ENCODE data around the gene DNPEP. TPM values are rescaled to one million over a fixed set of nuclear protein-coding genes. Genes with fewer than 3 reads are reported as not detected.
A peak's percentile ranks its signal among the peaks of the same experiment; 100 is the strongest.

Gene DNPEP
- total RNA-seq, 1 donor from 2014 or later = 49.6 TPM

- DNase-seq (ENCODE audit: low spot score) = no peak
- H3K27me3 Mint-ChIP-seq (ENCODE audit: unreplicated experiment) = peaks cover 17% of the 10 kb centered on the region
- no peak within 1 kb of the TSS for H3K27ac Mint-ChIP-seq (ENCODE audit: unreplicated experiment)
- no peaks in the 10 kb centered on the region for H3K9me3 Mint-ChIP-seq (ENCODE audit: unreplicated experiment)
- H3K4me1 Mint-ChIP-seq (ENCODE audit: unreplicated experiment) = peaks cover 5% of the 10 kb centered on the region
- H3K36me3 Mint-ChIP-seq (ENCODE audit: low read depth, unreplicated experiment) = no peaks in the 10 kb centered on the region
- no peak within 1 kb of the TSS for H3K4me3 Mint-ChIP-seq (ENCODE audit: unreplicated experiment)
- TF ChIP-seq CTCF (IDR thresholded peaks at IDR 0.05; ENCODE audit: unreplicated experiment) = no peak
These were observed 47.2 kb upstream of the DNPEP start, which contains the start of gene SPEG for GRCh38 chr2:219434718-219435525. SPEG (plus strand) TSS chr2:219434843; CDS start chr2:219434978, 135 bp downstream.

- peaks cover 5% of the 10 kb centered on the region for H3K4me1 Mint-ChIP-seq (ENCODE audit: unreplicated experiment)
- H3K27me3 Mint-ChIP-seq (ENCODE audit: unreplicated experiment) = peaks cover 14% of the 10 kb centered on the region
These were observed 46.7 kb upstream of the DNPEP start for GRCh38 chr2:219434468-219434717.

GRCh38 chr2:219433666-219434467 lies 46.2 kb upstream of the DNPEP start:
- DNase-seq (ENCODE audit: low spot score) = peak; percentile 70
- TF ChIP-seq CTCF (IDR thresholded peaks at IDR 0.05; ENCODE audit: unreplicated experiment) = peak; percentile 47
- Mint-ChIP-seq H3K27me3 (ENCODE audit: unreplicated experiment) (peaks cover 14% of the 10 kb centered on the region), H3K27ac (ENCODE audit: unreplicated experiment) (no peak overlapping the region), H3K4me1 (ENCODE audit: unreplicated experiment) (peaks cover 5% of the 10 kb centered on the region), H3K36me3 (ENCODE audit: low read depth, unreplicated experiment) (no peaks in the 10 kb centered on the region), H3K4me3 (ENCODE audit: unreplicated experiment) (no peak overlapping the region), H3K9me3 (ENCODE audit: unreplicated experiment) (no peaks in the 10 kb centered on the region)

More at GRCh38 chr2:219434468-219434717, 46.7 kb upstream of the DNPEP start:
- no peaks in the 10 kb centered on the region for H3K36me3 Mint-ChIP-seq (ENCODE audit: low read depth, unreplicated experiment)
- DNase-seq (ENCODE audit: low spot score) = no peak
- no peak overlapping the region for H3K4me3 Mint-ChIP-seq (ENCODE audit: unreplicated experiment)
- no peak for TF ChIP-seq CTCF (IDR thresholded peaks at IDR 0.05; ENCODE audit: unreplicated experiment)
- no peaks in the 10 kb centered on the region for H3K9me3 Mint-ChIP-seq (ENCODE audit: unreplicated experiment)
- no peak overlapping the region for H3K27ac Mint-ChIP-seq (ENCODE audit: unreplicated experiment)

GRCh38 chr2:219430633-219431615 lies 43.2 kb upstream of the DNPEP start:
- H3K9me3 Mint-ChIP-seq (ENCODE audit: unreplicated experiment) = no peaks in the 10 kb centered on the region
- no peak for DNase-seq (ENCODE audit: low spot score)
- peaks cover 14% of the 10 kb centered on the region for H3K27me3 Mint-ChIP-seq (ENCODE audit: unreplicated experiment)
- no peaks in the 10 kb centered on the region for H3K36me3 Mint-ChIP-seq (ENCODE audit: low read depth, unreplicated experiment)
- peaks cover 5% of the 10 kb centered on the region for H3K4me1 Mint-ChIP-seq (ENCODE audit: unreplicated experiment)
- no peak for TF ChIP-seq CTCF (IDR thresholded peaks at IDR 0.05; ENCODE audit: unreplicated experiment)
- H3K4me3 Mint-ChIP-seq (ENCODE audit: unreplicated experiment) = no peak overlapping the region
- no peak overlapping the region for H3K27ac Mint-ChIP-seq (ENCODE audit: unreplicated experiment)

Measured in endothelial cell (in vitro differentiated cells).